Measurements from ENCODE around the gene EVI5.

EVI5 gene

GRCh38 chr1:92519043-92519442 lies 265.9 kb downstream of the EVI5 start:
- no peak for DNase-seq

GRCh38 chr1:92516574-92516973 lies 268.3 kb downstream of the EVI5 start:
- DNase-seq: no peak

- DNase-seq: no peak
These were observed 269.1 kb downstream of the EVI5 start for GRCh38 chr1:92515796-92516201.

GRCh38 chr1:92511541-92511940 lies 273.4 kb downstream of the EVI5 start:
- no peak for DNase-seq

- no peak for DNase-seq
These were observed 275.3 kb downstream of the EVI5 start for GRCh38 chr1:92509619-92510018.

- no peak for DNase-seq
These were observed 279.8 kb downstream of the EVI5 start for GRCh38 chr1:92505015-92505692.

GRCh38 chr1:92504291-92505014 lies 280.5 kb downstream of the EVI5 start:
- DNase-seq: no peak

GRCh38 chr1:92503926-92504285 lies 281.0 kb downstream of the EVI5 start:
- DNase-seq: no peak

GRCh38 chr1:92503043-92503925 lies 281.6 kb downstream of the EVI5 start:
- DNase-seq: no peak

- DNase-seq: no peak
These were observed 282.7 kb downstream of the EVI5 start for GRCh38 chr1:92502247-92502646.

GRCh38 chr1:92500552-92500951 lies 284.4 kb downstream of the EVI5 start:
- no peak for DNase-seq

GRCh38 chr1:92495392-92496063 lies 289.4 kb downstream of the EVI5 start:
- no peak for DNase-seq

- no peak for DNase-seq
These were observed 290.3 kb downstream of the EVI5 start for GRCh38 chr1:92494485-92495141.

GRCh38 chr1:92493139-92493538 lies 291.8 kb downstream of the EVI5 start:
- no peak for DNase-seq

GRCh38 chr1:92488832-92489231 lies 296.1 kb downstream of the EVI5 start:
- DNase-seq: no peak

- DNase-seq: no peak
These were observed 296.5 kb downstream of the EVI5 start for GRCh38 chr1:92488416-92488815.

GRCh38 chr1:92487078-92487605 lies 297.8 kb downstream of the EVI5 start:
- no peak for DNase-seq

GRCh38 chr1:92486251-92487077 lies 298.4 kb downstream of the EVI5 start, which contains the start of gene GFI1:
Gene GFI1, minus strand, starts transcription at chr1:92486925. Its CDS starts 3,438 bp downstream, at chr1:92483487.
- DNase-seq: no peak

GRCh38 chr1:92485381-92486250 lies 299.3 kb downstream of the EVI5 start:
- no peak for DNase-seq
